Measurements from ENCODE around the gene KAZN. TPM values are rescaled to one million over a fixed set of nuclear protein-coding genes. Genes with fewer than 3 reads are reported as not detected.

Gene KAZN
- total RNA-seq, 1 donor from 2014 or later: 3.7 TPM

DNA sequence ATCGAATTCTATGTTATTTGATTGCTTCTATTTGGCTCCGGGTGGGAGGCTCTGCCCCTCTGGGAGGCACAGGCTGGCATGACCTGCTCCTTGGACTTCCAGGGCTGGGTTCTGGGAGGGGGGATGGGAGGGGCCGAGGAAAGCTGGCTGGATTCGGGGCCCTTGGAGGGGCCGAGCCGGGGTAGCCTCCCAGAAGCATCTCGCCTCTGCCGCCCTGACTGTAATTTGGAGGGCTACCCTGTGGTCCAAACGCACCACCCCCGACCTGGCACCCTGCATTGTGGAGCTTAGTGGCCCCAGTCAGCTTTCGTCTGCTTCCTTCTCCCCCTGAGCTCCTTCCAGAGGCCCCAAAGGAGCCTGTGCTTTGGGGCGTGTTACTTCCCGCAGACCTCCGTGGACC is 469.7 kb downstream of the KAZN start:
- H3K27ac ChIP-seq (ENCODE audit: low read depth, low read length): no peak overlapping the region
- H3K27me3 ChIP-seq (ENCODE audit: control insufficient read depth in 3 of 3, insufficient read depth in 3 of 3, low read length in 3 of 3): no peaks in the 10 kb centered on the region
- no peaks in the 10 kb centered on the region for H3K4me1 ChIP-seq (ENCODE audit: control insufficient read depth in 3 of 3, insufficient read depth in 3 of 3, low read length in 3 of 3)
- H3K9ac ChIP-seq (ENCODE audit: low read depth in 1 of 3, low read length in 3 of 3): no peak overlapping the region
- H3K9me3 ChIP-seq (ENCODE audit: control insufficient read depth in 3 of 3, low read length in 3 of 3): no peaks in the 10 kb centered on the region
- H3K4me3 ChIP-seq (ENCODE audit: low read length in 3 of 3): no peak overlapping the region
- H3K36me3 ChIP-seq (ENCODE audit: control insufficient read depth in 3 of 3, insufficient read depth in 3 of 3, low read length in 3 of 3): peaks cover 0 to 5% (median 0%) of the 10 kb centered on the region in 3 donors

DNA sequence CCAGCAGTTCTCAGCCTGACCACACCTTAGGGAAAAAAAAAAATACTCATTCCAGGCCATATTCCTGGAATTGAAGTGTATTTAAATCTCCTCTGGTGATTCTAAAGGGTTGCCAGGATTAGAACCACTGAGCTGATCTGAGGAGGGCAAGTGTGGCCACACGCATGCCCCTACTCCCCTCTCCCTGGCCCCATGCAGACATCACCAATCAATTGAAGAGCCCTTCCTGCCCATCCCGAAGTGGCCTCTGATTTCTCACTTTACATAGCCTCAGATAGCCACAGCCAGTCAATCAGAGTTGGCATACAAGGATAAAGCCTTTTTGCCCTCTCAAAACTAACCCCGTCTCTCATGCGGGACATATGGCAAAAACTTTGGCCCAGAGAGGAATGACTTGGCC is 470.5 kb downstream of the KAZN start:
- peaks cover 0 to 5% (median 0%) of the 10 kb centered on the region in 3 donors for H3K36me3 ChIP-seq (ENCODE audit: control insufficient read depth in 3 of 3, insufficient read depth in 3 of 3, low read length in 3 of 3)
- H3K27ac ChIP-seq (ENCODE audit: low read depth, low read length): no peak overlapping the region
- H3K27me3 ChIP-seq (ENCODE audit: control insufficient read depth in 3 of 3, insufficient read depth in 3 of 3, low read length in 3 of 3): no peaks in the 10 kb centered on the region
- H3K4me3 ChIP-seq (ENCODE audit: low read length in 3 of 3): no peak overlapping the region
- H3K9me3 ChIP-seq (ENCODE audit: control insufficient read depth in 3 of 3, low read length in 3 of 3): no peaks in the 10 kb centered on the region
- no peaks in the 10 kb centered on the region for H3K4me1 ChIP-seq (ENCODE audit: control insufficient read depth in 3 of 3, insufficient read depth in 3 of 3, low read length in 3 of 3)
- no peak overlapping the region for H3K9ac ChIP-seq (ENCODE audit: low read depth in 1 of 3, low read length in 3 of 3)

DNA sequence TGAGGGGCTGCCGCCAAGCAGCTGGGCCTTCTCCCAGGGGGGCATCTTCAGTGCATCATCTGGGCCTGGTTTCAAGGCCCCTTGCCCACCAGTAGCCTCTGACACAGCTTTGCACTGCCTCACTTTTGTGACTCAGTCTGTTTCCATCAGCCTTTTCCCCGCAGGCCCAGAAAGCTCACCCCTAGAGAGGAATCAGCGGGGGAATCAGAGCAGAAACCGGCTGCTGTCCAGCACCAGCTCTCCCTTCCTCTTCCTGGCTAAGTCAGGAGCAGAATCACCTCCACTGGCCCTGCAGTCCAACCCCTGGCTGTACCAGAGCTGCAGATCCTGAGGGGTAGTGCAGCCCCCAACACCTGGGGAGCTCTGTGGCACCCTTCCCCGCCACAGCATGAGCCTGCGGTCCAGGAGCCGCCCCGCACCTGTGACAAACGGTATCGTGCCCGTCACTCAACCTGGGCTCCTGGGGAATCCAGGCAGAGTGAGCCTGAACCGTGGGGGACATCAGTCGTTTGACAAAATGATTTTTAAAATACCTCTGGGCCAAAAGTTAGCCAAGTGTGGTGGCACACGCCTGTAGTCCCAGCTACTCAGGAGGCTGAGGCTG is 471.8 kb downstream of the KAZN start:
- Histone ChIP-seq H3K27ac (ENCODE audit: low read depth, low read length) (no peak overlapping the region), H3K4me3 (ENCODE audit: low read length in 3 of 3) (no peak overlapping the region), H3K36me3 (ENCODE audit: control insufficient read depth in 3 of 3, insufficient read depth in 3 of 3, low read length in 3 of 3) (peaks cover 0 to 4% (median 0%) of the 10 kb centered on the region in 3 donors), H3K4me1 (ENCODE audit: control insufficient read depth in 3 of 3, insufficient read depth in 3 of 3, low read length in 3 of 3) (no peaks in the 10 kb centered on the region), H3K9me3 (ENCODE audit: control insufficient read depth in 3 of 3, low read length in 3 of 3) (no peaks in the 10 kb centered on the region), H3K9ac (ENCODE audit: low read depth in 1 of 3, low read length in 3 of 3) (no peak overlapping the region), H3K27me3 (ENCODE audit: control insufficient read depth in 3 of 3, insufficient read depth in 3 of 3, low read length in 3 of 3) (no peaks in the 10 kb centered on the region)

DNA sequence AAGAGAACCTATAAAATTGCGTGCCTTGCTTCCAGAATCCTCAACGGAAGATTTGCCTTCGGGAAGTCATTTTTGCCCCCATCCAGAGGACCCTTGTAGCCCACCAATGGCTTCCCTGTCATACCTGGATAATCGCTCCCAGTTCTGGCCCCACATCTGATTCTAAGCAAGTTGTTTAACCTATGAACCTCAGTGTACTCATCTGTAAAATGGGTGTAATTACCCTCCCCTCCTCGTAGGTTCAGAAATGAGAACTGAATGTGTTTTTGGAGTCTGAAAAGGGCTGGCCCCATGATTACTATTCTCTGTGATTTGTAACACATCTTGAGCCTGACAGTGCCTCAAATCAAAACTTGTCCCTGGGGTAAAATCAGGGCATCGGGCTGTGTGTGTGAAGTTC is 473.5 kb downstream of the KAZN start:
- no peak overlapping the region for H3K27ac ChIP-seq (ENCODE audit: low read depth, low read length)
- H3K4me3 ChIP-seq (ENCODE audit: low read length in 3 of 3): no peak overlapping the region
- H3K27me3 ChIP-seq (ENCODE audit: control insufficient read depth in 3 of 3, insufficient read depth in 3 of 3, low read length in 3 of 3): no peaks in the 10 kb centered on the region
- no peaks in the 10 kb centered on the region for H3K4me1 ChIP-seq (ENCODE audit: control insufficient read depth in 3 of 3, insufficient read depth in 3 of 3, low read length in 3 of 3)
- H3K9ac ChIP-seq (ENCODE audit: low read depth in 1 of 3, low read length in 3 of 3): no peak overlapping the region
- no peaks in the 10 kb centered on the region for H3K36me3 ChIP-seq (ENCODE audit: control insufficient read depth in 3 of 3, insufficient read depth in 3 of 3, low read length in 3 of 3)
- H3K9me3 ChIP-seq (ENCODE audit: control insufficient read depth in 3 of 3, low read length in 3 of 3): no peaks in the 10 kb centered on the region

DNA sequence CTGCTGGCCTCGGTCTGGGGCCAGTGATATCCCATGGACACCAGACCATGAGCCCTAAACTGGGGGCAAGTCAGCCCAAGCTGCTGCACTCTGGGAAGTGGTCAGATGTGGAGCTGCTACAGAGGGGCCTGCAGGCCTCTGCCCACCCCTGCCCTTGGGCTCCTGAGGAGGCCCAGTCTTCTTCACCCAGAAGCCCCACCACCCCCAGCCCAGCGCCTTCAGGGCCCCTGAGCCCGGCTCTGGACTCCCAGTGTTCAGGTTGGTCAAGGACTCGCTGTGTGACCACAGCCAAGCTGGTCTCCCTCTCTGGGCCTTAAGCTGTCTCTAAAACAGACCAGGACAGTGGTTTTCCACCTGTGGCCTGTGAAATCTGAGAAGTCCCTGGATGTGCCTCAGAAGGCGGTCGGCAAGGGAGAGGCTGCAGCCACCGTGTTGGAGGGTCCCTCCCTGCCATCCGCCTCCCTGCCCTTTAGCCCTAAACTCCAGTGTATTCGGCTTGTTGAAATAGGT is 475.4 kb downstream of the KAZN start:
- Histone ChIP-seq H3K9me3 (ENCODE audit: control insufficient read depth in 3 of 3, low read length in 3 of 3) (no peaks in the 10 kb centered on the region), H3K27ac (ENCODE audit: low read depth, low read length) (no peak overlapping the region), H3K9ac (ENCODE audit: low read depth in 1 of 3, low read length in 3 of 3) (no peak overlapping the region), H3K36me3 (ENCODE audit: control insufficient read depth in 3 of 3, insufficient read depth in 3 of 3, low read length in 3 of 3) (no peaks in the 10 kb centered on the region), H3K4me3 (ENCODE audit: low read length in 3 of 3) (no peak overlapping the region), H3K4me1 (ENCODE audit: control insufficient read depth in 3 of 3, insufficient read depth in 3 of 3, low read length in 3 of 3) (no peaks in the 10 kb centered on the region), H3K27me3 (ENCODE audit: control insufficient read depth in 3 of 3, insufficient read depth in 3 of 3, low read length in 3 of 3) (no peaks in the 10 kb centered on the region)

DNA sequence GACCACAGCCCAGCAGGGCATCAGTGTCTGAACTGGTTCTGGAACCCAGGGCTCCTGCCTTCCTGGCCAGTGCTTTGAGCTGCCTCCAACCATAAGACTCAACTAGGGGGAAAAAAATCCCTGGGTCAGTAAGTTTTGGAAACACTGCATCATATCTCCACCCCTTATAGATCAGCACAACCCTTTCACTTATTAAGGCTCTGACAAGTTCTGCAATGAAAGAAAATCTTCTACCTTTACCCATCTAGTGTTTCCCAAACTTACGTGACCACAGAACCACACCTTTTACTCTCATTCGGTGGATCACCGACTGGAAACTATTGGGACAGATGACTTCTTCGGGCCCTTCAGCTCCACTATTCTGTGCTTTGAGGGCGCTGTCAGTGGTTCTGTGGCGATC is 476.7 kb downstream of the KAZN start:
- H3K9ac ChIP-seq (ENCODE audit: low read depth in 1 of 3, low read length in 3 of 3): no peak overlapping the region
- H3K4me3 ChIP-seq (ENCODE audit: low read length in 3 of 3): no peak overlapping the region
- no peak overlapping the region for H3K27ac ChIP-seq (ENCODE audit: low read depth, low read length)
- no peaks in the 10 kb centered on the region for H3K4me1 ChIP-seq (ENCODE audit: control insufficient read depth in 3 of 3, insufficient read depth in 3 of 3, low read length in 3 of 3)
- H3K27me3 ChIP-seq (ENCODE audit: control insufficient read depth in 3 of 3, insufficient read depth in 3 of 3, low read length in 3 of 3): no peaks in the 10 kb centered on the region
- H3K36me3 ChIP-seq (ENCODE audit: control insufficient read depth in 3 of 3, insufficient read depth in 3 of 3, low read length in 3 of 3): no peaks in the 10 kb centered on the region
- H3K9me3 ChIP-seq (ENCODE audit: control insufficient read depth in 3 of 3, low read length in 3 of 3): no peaks in the 10 kb centered on the region

DNA sequence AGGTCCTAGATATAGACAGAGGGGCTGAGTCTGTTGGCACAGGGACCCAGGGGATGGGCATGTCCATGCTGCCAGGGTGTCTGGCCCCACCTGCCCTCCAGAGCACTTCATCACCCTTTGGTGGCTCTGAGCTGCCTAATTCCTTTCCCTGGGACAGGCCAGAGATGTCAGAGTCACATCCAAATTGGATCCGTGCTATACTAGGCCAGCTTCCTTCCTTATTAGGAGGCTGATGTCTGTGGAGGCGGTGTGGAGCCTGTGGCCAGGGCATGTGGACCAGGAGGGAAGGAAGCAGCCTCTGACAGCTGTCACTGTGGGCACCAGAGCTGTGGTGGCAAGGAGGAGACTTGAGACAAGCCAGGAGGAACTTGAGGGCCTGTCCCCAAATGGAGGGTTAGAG is 477.3 kb downstream of the KAZN start:
- Histone ChIP-seq H3K36me3 (ENCODE audit: control insufficient read depth in 3 of 3, insufficient read depth in 3 of 3, low read length in 3 of 3) (no peaks in the 10 kb centered on the region), H3K9ac (ENCODE audit: low read depth in 1 of 3, low read length in 3 of 3) (no peak overlapping the region), H3K27ac (ENCODE audit: low read depth, low read length) (no peak overlapping the region), H3K27me3 (ENCODE audit: control insufficient read depth in 3 of 3, insufficient read depth in 3 of 3, low read length in 3 of 3) (no peaks in the 10 kb centered on the region), H3K4me3 (ENCODE audit: low read length in 3 of 3) (no peak overlapping the region), H3K9me3 (ENCODE audit: control insufficient read depth in 3 of 3, low read length in 3 of 3) (no peaks in the 10 kb centered on the region), H3K4me1 (ENCODE audit: control insufficient read depth in 3 of 3, insufficient read depth in 3 of 3, low read length in 3 of 3) (no peaks in the 10 kb centered on the region)

DNA sequence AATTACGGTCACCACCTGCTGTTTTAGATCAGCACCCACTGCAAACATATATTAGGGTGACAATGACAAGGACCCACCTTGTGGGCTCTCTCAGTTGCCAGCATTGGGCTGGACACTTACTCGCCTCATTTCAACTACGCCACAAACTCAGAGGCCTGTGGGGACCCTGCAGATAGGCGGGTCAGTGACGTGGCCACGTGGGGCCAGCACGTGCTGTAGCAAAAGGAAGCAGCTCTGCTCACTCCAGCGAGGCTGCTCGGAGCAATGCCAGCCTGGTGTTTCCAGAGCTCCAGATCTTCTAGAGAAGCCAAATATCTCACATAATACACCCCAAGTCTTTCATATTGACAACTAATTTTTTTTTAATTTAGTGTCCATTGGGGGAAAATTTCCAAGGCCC is 478.3 kb downstream of the KAZN start:
- Histone ChIP-seq H3K4me3 (ENCODE audit: low read length in 3 of 3) (no peak overlapping the region), H3K27ac (ENCODE audit: low read depth, low read length) (no peak overlapping the region), H3K9ac (ENCODE audit: low read depth in 1 of 3, low read length in 3 of 3) (no peak overlapping the region), H3K4me1 (ENCODE audit: control insufficient read depth in 3 of 3, insufficient read depth in 3 of 3, low read length in 3 of 3) (no peaks in the 10 kb centered on the region), H3K36me3 (ENCODE audit: control insufficient read depth in 3 of 3, insufficient read depth in 3 of 3, low read length in 3 of 3) (no peaks in the 10 kb centered on the region), H3K9me3 (ENCODE audit: control insufficient read depth in 3 of 3, low read length in 3 of 3) (no peaks in the 10 kb centered on the region), H3K27me3 (ENCODE audit: control insufficient read depth in 3 of 3, insufficient read depth in 3 of 3, low read length in 3 of 3) (no peaks in the 10 kb centered on the region)

DNA sequence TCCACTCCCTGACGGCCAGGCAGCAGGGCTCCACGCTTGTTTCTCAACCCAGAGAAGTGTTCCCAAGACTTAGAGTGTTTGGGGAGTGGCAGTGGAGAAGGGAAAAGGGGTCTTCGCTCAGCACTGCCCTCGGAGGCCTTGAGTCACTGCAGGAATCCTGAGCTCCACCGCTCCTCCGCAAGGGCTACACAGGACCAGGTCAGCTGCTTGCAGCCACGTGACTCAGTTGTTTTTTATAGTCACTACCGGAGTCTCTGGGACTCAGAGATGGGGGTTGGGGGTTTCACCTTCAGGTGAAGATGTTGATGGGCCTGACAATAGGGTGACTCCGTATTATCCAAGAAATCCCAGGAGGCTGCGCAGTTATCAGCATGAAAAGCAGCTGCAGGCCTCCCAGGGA is 478.9 kb downstream of the KAZN start:
- Histone ChIP-seq H3K4me3 (ENCODE audit: low read length in 3 of 3) (no peak overlapping the region), H3K9me3 (ENCODE audit: control insufficient read depth in 3 of 3, low read length in 3 of 3) (no peaks in the 10 kb centered on the region), H3K27me3 (ENCODE audit: control insufficient read depth in 3 of 3, insufficient read depth in 3 of 3, low read length in 3 of 3) (no peaks in the 10 kb centered on the region), H3K27ac (ENCODE audit: low read depth, low read length) (no peak overlapping the region), H3K9ac (ENCODE audit: low read depth in 1 of 3, low read length in 3 of 3) (no peak overlapping the region), H3K36me3 (ENCODE audit: control insufficient read depth in 3 of 3, insufficient read depth in 3 of 3, low read length in 3 of 3) (no peaks in the 10 kb centered on the region), H3K4me1 (ENCODE audit: control insufficient read depth in 3 of 3, insufficient read depth in 3 of 3, low read length in 3 of 3) (no peaks in the 10 kb centered on the region)

DNA sequence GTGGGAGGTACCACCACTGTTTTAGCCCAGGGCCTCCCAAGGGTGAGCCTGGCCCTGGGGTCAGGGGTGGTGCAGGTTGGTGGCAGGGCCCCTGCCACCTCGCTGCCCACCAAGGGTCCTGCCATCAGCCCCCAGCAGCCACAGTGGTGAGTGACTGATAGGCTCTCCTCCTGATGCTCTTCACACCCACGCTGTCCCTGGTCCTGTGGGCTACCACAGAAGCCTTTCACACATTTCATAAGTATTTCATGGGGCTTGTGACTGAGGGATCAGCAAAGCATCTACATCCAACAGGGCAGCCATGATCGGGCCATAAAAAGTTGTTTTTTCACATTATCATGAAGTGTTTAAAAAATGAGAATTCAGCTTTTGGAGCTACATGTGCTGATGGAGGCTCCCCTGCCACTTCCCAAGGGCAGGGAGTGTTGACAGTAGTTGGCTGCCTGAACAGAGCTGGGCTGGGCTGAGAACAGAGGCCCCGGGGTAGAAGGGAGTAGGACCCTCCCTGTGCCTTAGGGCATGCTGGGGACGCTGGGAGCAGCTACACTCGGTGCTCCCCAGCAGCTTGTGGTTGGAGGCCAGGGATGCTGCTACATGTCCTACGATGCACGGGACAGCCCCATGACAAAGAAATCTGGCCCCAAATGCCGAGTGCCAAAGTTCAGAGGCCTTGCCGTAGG is 482.0 kb downstream of the KAZN start:
- Histone ChIP-seq H3K4me3 (ENCODE audit: low read length in 3 of 3) (no peak overlapping the region), H3K36me3 (ENCODE audit: control insufficient read depth in 3 of 3, insufficient read depth in 3 of 3, low read length in 3 of 3) (no peaks in the 10 kb centered on the region), H3K9ac (ENCODE audit: low read depth in 1 of 3, low read length in 3 of 3) (no peak overlapping the region)

More for the DNA sequence above, 482.0 kb downstream of the KAZN start:
- no peak overlapping the region for H3K27ac ChIP-seq (ENCODE audit: low read depth, low read length)
- H3K4me1 ChIP-seq (ENCODE audit: control insufficient read depth in 3 of 3, insufficient read depth in 3 of 3, low read length in 3 of 3): no peaks in the 10 kb centered on the region
- no peaks in the 10 kb centered on the region for H3K27me3 ChIP-seq (ENCODE audit: control insufficient read depth in 3 of 3, insufficient read depth in 3 of 3, low read length in 3 of 3)
- H3K9me3 ChIP-seq (ENCODE audit: control insufficient read depth in 3 of 3, low read length in 3 of 3): no peaks in the 10 kb centered on the region
